ENCODE measurements around the gene UNC50.

UNC50 gene

GRCh38 chr2:98664323-98664722 lies 55.9 kb downstream of the UNC50 start:
- no peak for DNase-seq

- no peak for DNase-seq
Observed at GRCh38 chr2:98665677-98666076, 57.3 kb downstream of the UNC50 start.
